CD4-positive, alpha-beta T cell treated with Interleukin-1 beta for 1 hour (primary cell): Measurements from ENCODE around the gene MFAP4.
"Not testable (repeated sequence)": the region's sequence is repeated elsewhere in the genome, so short reads cannot be mapped to it uniquely, and the experiment has no call there.

Experiments used
- DNase-seq, 2 donors: peaks; one replicate each; pipeline ENCODE4 v3.0.0-alpha.2; 2020 to 2022

The MFAP4 gene

GRCh38 chr17:19369846-19370492, 17.0 kb downstream of the MFAP4 start:
- peak; percentile 58 to 71 for DNase-seq

GRCh38 chr17:19369107-19369778, 17.7 kb downstream of the MFAP4 start:
- DNase-seq, result no peak

DNA sequence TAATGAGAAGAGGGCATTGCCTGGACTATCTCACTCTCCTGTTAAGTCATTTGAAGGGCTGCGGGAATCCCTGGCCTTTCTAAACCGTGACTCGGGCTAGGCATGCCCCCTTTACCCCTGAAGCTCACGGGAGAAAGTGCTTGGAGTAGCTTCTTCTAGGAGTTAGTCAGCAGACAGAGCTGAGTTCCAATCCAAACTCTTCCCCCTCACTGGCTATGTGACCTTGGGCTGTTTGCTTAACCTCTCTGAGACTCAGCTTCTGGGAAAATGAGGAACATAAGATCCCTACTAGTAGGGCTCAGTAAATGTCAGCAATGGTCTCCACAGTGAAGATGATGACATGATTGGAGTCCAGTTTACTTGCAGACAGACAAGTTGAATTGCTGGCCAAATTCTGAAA, 18.8 kb downstream of the MFAP4 start:
- DNase-seq, result no peak

DNA sequence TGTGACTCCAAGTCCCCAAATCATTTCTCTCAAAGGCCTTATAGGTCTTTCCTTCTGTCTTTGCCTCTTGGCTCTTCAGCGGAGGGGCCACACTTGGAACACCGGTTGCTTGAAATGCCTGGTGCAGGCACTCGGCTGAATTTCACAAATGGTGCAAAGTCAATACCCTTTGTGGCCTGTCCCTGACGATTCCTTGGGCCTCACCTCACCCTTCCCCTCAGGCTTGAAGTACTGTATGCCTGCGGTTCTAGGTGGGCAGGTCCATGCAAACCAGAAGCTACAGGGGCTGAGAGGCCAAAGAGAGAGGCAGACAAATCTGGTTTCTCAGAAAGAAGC, 20.4 kb downstream of the MFAP4 start:
- no peak for DNase-seq

DNA sequence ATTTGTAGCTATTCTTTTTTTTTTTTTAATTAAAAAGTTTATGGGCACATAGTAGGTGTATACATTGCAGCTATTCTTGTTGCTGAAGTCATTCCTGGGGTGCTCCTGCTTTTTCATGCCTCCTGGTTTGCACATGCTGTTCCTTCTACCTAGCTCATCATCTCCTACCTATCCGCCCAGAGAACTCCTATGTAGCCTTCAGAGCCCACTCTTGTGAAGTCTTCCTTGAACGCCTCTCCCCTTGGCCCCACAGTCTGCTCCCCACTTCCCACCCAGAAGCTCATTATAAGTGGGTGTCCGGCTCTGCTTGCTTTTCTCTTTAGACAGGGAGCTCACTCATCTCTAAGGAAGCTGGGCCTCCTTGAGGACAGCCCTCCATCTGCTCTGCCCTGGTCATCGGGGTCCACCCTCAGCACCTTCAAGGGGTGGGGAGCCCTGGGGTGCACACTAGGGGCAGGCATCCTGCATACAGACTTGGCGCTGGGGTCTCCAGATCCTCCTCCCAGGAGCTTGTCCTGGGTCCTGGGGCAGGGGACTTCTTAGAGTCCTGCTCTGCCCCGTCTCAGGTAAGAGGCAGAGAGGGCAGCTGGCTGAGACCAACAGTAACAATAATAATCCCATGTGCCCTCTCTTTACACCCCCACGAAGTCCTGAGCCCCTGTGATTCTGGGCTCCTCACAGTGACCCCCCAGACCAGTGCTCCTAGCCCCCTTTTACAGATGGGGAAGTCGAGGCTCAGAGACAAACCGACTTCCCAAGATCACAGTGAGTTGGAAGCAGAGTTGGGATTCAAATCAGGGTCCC, 21.0 kb downstream of the MFAP4 start:
- DNase-seq, result no peak

DNA sequence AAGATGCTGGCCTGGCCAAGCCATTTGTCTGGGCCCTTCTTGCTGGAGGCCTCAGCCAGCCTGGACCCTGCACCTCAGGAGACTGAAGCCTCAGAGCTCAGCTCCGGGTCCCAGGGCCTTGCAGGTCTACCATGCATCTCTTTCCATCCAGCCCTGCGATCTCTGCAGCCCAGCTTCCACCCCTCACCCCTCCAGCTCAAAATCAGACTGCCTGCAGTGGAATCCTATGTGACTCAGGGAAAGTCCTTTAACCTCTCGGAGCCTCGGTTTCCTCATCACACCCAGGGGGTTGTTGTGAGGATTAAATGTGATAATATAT, 21.5 kb downstream of the MFAP4 start:
- DNase-seq, result no peak

- DNase-seq, result no peak
These were observed 22.1 kb downstream of the MFAP4 start for GRCh38 chr17:19364699-19365498.

GRCh38 chr17:19363460-19364035, 23.4 kb downstream of the MFAP4 start:
- no peak for DNase-seq

DNA sequence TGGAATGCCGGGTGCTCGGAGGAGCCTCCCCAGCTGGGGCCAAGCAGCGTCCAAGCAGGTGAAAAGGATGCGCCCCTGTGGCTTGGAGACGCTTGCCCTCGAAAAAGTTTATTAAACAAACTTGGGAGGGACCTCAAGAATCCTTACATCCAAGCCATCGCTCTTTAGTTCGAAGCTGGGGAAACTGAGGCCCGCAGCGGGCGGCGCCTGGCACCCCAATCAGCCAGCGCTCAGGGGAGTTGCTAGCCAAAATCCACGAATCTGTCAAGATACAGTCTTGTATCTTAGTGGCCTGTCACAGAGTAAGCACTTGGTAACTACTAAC, 23.9 kb downstream of the MFAP4 start:
- no peak for DNase-seq

- DNase-seq, result peak; percentile 93 to 96
These were observed 24.5 kb downstream of the MFAP4 start, which contains the start of gene B9D1 for GRCh38 chr17:19362277-19363113. Gene B9D1 (minus strand): TSS chr17:19362723. CDS start chr17:19362569, 154 bp downstream.

DNA sequence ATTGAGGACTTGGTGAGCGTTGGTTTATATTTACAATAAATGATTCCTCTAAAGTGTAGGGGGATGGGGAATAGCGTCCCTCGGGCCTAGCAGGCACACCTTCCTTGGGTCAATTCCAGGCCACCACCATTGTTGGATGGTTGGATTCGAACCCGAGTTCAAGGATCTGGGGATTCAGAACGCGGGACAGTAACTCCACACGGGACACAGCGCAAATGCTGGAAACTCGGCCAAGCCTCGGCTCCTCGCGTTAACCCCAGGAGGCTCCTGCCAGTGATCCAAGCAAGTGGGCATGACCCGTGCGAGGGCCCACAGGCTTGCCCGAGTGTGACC, 25.1 kb downstream of the MFAP4 start:
- no peak for DNase-seq

- no peak for DNase-seq
These were observed 25.7 kb downstream of the MFAP4 start for GRCh38 chr17:19361326-19361725.

- no peak for DNase-seq
These were observed 26.2 kb downstream of the MFAP4 start for GRCh38 chr17:19360772-19361171.

DNA sequence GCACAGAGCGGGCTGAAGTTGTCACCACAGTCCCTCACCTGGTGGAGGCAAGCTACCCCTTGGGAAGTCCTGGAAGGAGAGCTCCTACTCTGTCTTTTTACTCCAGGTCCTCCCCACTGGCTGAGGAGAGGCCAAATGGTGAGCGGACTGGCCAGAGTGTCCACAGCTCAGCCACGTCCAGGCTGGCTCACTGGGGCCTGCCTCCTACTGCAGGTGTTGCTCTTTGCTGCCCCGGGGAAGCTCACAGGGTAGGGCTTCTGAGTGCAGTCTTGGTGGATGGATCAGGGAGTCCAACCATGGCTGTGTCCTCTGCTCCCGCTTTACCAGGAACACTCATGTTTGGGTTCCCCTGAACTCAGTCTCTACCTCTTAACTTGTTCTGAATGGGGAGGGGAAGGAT, 27.1 kb downstream of the MFAP4 start:
- no peak for DNase-seq

- DNase-seq, result no peak
These were observed 27.8 kb downstream of the MFAP4 start for GRCh38 chr17:19359151-19359550.

- no peak for DNase-seq
These were observed 29.2 kb downstream of the MFAP4 start for GRCh38 chr17:19357761-19358160.

DNA sequence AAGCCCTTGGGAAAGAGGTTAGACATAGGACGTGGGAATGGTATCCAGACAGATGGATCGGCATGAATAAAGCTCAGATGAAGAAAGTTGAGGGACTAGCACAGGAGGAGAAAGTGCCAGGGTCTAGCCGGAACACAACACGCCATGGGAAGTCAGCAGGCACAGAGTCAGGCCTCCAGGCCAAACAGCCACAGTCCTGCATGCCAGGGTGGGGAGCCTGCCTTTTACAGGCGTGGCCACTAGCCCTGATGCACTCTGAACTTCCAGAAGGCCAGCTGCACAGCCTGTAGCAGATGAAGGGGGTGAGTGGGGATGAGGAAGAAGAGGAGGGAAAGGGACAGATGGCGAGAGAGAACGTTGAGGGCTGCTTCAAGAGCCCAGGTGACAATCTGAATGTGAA, 29.6 kb downstream of the MFAP4 start:
- no peak for DNase-seq

GRCh38 chr17:19354748-19355147, 32.2 kb downstream of the MFAP4 start:
- DNase-seq, result no peak

DNA sequence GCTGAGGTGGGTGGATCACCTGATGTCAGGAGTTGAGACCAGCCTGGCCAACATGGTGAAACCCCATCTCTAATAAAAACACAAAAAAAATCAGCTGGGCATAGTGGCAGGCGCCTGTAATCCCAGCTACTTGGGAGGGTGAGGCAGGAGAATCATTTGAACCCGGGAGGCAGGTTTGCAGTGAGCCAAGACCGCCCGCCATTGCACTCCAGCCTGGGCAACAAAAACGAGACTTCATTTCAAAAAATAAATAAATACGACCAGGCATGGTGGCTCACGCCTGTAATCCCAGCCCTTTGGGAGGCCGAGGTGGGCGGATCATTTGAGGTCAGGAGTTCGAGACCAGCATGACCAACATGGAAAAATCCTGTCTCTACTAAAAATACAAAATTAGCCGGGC, 33.6 kb downstream of the MFAP4 start:
- not testable (repeated sequence) for DNase-seq

DNA sequence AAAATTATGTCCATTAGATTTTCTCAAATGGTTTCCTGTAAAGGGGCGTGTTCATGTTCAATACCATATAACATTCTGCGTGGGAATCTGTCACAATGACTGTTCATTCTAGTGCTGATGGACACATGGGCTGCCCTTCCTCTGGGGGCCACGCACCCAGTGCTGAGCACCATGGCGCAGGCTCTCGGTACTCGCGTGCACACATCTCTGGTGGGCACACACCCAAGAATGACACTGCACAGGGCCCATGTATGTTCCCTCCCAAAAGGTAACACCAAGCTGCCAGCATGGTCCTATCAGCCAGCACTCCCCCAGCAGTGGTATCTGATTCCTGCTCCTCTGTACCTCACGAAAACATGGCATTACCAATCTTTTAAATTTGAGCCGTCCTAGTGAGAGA, 38.2 kb downstream of the MFAP4 start:
- no peak for DNase-seq

DNA sequence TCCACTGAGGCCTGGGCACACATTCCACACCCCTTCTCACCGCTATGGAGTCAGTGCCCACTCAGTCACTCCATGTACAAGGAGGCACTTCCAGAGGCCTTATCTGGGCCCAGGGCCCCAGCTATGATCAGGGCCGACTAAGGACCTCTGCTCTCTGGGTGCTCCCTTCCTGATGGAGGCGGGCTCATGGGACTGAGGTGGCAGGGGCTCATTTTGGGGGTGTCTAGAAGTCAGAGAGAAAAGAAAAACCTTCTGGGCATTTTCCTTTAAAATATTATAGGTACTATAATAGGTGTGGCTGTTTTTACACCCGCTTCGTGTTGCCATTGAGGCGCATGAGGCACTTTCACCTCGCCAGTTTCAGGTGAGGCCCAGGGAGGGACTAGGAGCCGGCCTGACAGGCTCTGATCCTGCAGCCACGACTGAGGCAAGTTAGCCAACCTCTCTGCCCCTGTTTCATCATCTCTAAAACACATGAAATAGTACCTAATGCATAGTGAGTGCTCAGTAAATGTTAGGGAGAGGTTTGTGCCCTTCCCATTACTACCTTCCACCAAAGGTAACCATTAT, 38.8 kb downstream of the MFAP4 start:
- no peak for DNase-seq
